Measurements from ENCODE around the gene OXER1.

OXER1 gene

GRCh38 chr2:42793334-42794270, 29.7 kb upstream of the OXER1 start:
- DNase-seq (ENCODE audit: low spot score): no peak

- no peak for DNase-seq (ENCODE audit: low spot score)
Measured at GRCh38 chr2:42792583-42793333, 28.8 kb upstream of the OXER1 start, which contains the start of gene HAAO. Gene HAAO (minus strand): TSS chr2:42792583. CDS start chr2:42792536, 47 bp downstream.

GRCh38 chr2:42792087-42792582, 28.2 kb upstream of the OXER1 start:
- no peak for DNase-seq (ENCODE audit: low spot score)

GRCh38 chr2:42791606-42792005, 27.7 kb upstream of the OXER1 start:
- DNase-seq (ENCODE audit: low spot score): no peak

- DNase-seq (ENCODE audit: low spot score): no peak
Measured at GRCh38 chr2:42789751-42790150, 25.8 kb upstream of the OXER1 start.

- no peak for DNase-seq (ENCODE audit: low spot score)
Measured at GRCh38 chr2:42788882-42789281, 24.9 kb upstream of the OXER1 start.

GRCh38 chr2:42788478-42788793, 24.5 kb upstream of the OXER1 start:
- no peak for DNase-seq (ENCODE audit: low spot score)

GRCh38 chr2:42787788-42788477, 24.0 kb upstream of the OXER1 start:
- no peak for DNase-seq (ENCODE audit: low spot score)

- no peak for DNase-seq (ENCODE audit: low spot score)
Measured at GRCh38 chr2:42787424-42787787, 23.5 kb upstream of the OXER1 start.

GRCh38 chr2:42786561-42787345, 22.8 kb upstream of the OXER1 start:
- no peak for DNase-seq (ENCODE audit: low spot score)

GRCh38 chr2:42784204-42784880, 20.4 kb upstream of the OXER1 start:
- no peak for DNase-seq (ENCODE audit: low spot score)

GRCh38 chr2:42783511-42783910, 19.6 kb upstream of the OXER1 start:
- DNase-seq (ENCODE audit: low spot score): no peak

- no peak for DNase-seq (ENCODE audit: low spot score)
Measured at GRCh38 chr2:42781181-42781580, 17.2 kb upstream of the OXER1 start.

- DNase-seq (ENCODE audit: low spot score): no peak
Measured at GRCh38 chr2:42777883-42778805, 14.2 kb upstream of the OXER1 start.

- DNase-seq (ENCODE audit: low spot score): no peak
Measured at GRCh38 chr2:42775810-42776209, 11.9 kb upstream of the OXER1 start.

- no peak for DNase-seq (ENCODE audit: low spot score)
Measured at GRCh38 chr2:42775186-42775585, 11.3 kb upstream of the OXER1 start.

GRCh38 chr2:42771546-42772153, 7.7 kb upstream of the OXER1 start:
- no peak for DNase-seq (ENCODE audit: low spot score)

- no peak for DNase-seq (ENCODE audit: low spot score)
Measured at GRCh38 chr2:42770288-42771131, 6.6 kb upstream of the OXER1 start.
